Activated CD4-positive, alpha-beta T cell treated with anti-CD3 and anti-CD28 coated beads, Interleukin-2, amount 50 U/mL, for 4 hours (primary cell): ENCODE measurements around the gene CTNND2.
"Not testable (repeated sequence)": the region's sequence is repeated elsewhere in the genome, so short reads cannot be mapped to it uniquely, and the experiment has no call there.

Experiments
- DNase-seq, 2 experiments: peaks; one replicate each; pipeline ENCODE4 v3.0.0-alpha.2; 2020

The CTNND2 gene

GRCh38 chr5:11152368-11152767 lies 751.9 kb downstream of the CTNND2 start:
- DNase-seq, result no peak

- no peak for DNase-seq
Observed at GRCh38 chr5:11150976-11151375, 753.3 kb downstream of the CTNND2 start.

GRCh38 chr5:11148810-11149539 lies 755.3 kb downstream of the CTNND2 start:
- DNase-seq, result no peak

- DNase-seq, result no peak
Observed at GRCh38 chr5:11146171-11146570, 758.1 kb downstream of the CTNND2 start.

GRCh38 chr5:11143456-11144267 lies 760.6 kb downstream of the CTNND2 start:
- DNase-seq, result no peak

GRCh38 chr5:11139217-11139865 lies 764.9 kb downstream of the CTNND2 start:
- DNase-seq, result no peak

- DNase-seq, result no peak
Observed at GRCh38 chr5:11130131-11130530, 774.1 kb downstream of the CTNND2 start.

- no peak for DNase-seq
Observed at GRCh38 chr5:11128021-11128420, 776.2 kb downstream of the CTNND2 start.

GRCh38 chr5:11126844-11127243 lies 777.4 kb downstream of the CTNND2 start:
- DNase-seq, result no peak

- no peak for DNase-seq
Observed at GRCh38 chr5:11121885-11122284, 782.4 kb downstream of the CTNND2 start.

GRCh38 chr5:11110128-11110527 lies 794.1 kb downstream of the CTNND2 start:
- no peak for DNase-seq

- DNase-seq, result no peak
Observed at GRCh38 chr5:11105696-11106095, 798.5 kb downstream of the CTNND2 start.

- DNase-seq, result no peak
Observed at GRCh38 chr5:11104651-11105112, 799.6 kb downstream of the CTNND2 start.

GRCh38 chr5:11104210-11104609 lies 800.0 kb downstream of the CTNND2 start:
- DNase-seq, result no peak

- DNase-seq, result no peak
Observed at GRCh38 chr5:11084111-11084510, 820.1 kb downstream of the CTNND2 start.

GRCh38 chr5:11082404-11082945 lies 821.8 kb downstream of the CTNND2 start:
- DNase-seq, result no peak

- no peak for DNase-seq
Observed at GRCh38 chr5:11076945-11077613, 827.2 kb downstream of the CTNND2 start.

GRCh38 chr5:11075035-11075805 lies 829.0 kb downstream of the CTNND2 start:
- no peak for DNase-seq

- no peak for DNase-seq
Observed at GRCh38 chr5:11072568-11072967, 831.7 kb downstream of the CTNND2 start.

- no peak for DNase-seq
Observed at GRCh38 chr5:11072076-11072475, 832.2 kb downstream of the CTNND2 start.

- no peak for DNase-seq
Observed at GRCh38 chr5:11069041-11069440, 835.2 kb downstream of the CTNND2 start.

GRCh38 chr5:11065723-11066122 lies 838.5 kb downstream of the CTNND2 start:
- DNase-seq, result not testable (repeated sequence)
